ENCODE data around the gene NAT14.

DNA sequence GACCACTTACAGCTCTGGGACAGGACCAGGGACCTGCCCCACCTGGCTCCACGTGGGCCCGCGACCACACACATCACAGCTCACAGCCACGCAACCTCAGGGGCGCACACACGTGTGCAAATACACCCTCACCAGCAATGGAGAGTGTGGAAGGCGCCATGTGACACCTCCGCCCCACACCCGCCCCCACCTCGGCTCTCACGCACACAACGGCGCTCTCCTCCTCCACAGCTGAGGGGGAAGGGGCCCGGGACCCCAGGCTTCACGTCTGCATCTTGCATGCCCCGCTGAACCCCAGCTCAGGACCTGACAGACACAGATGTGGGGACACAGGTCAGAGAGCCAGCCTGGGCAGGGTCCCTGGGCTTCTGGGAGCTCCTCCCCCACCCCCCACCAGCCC lies 35.5 kb upstream of the NAT14 start:
- TF ChIP-seq MAFK (IDR thresholded peaks at IDR 0.05; ENCODE audit: partially characterized antibody) (no peak), CBX2 (IDR thresholded peaks at IDR 0.05; ENCODE audit: borderline replicate concordance, low read depth) (no peak), CTCF (IDR thresholded peaks at IDR 0.05) (no peak), CHD2 (IDR thresholded peaks at IDR 0.05; ENCODE audit: low read length, partially characterized antibody) (no peak), EP300 (IDR thresholded peaks at IDR 0.05) (no peak), CHD4 (IDR thresholded peaks at IDR 0.05; ENCODE audit: borderline replicate concordance) (no peak), RFX5 (IDR thresholded peaks at IDR 0.05) (no peak)
- TF ChIP-seq, protein P1, sequence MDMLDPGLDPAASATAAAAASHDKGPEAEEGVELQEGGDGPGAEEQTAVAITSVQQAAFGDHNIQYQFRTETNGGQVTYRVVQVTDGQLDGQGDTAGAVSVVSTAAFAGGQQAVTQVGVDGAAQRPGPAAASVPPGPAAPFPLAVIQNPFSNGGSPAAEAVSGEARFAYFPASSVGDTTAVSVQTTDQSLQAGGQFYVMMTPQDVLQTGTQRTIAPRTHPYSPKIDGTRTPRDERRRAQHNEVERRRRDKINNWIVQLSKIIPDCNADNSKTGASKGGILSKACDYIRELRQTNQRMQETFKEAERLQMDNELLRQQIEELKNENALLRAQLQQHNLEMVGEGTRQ (IDR thresholded peaks at IDR 0.05), result no peak
